Ascending aorta (tissue), 2 donors: ENCODE measurements around the gene CDCA4. TPM values are rescaled to one million over a fixed set of nuclear protein-coding genes. Genes with fewer than 3 reads are reported as not detected.

Source experiments
- DNase-seq, 2 donors: peaks; one replicate each; pipeline ENCODE4 v3.0.0-alpha.2; 2019; ENCODE audit warnings: low spot score in 2 of 2
- H3K27ac ChIP-seq, 2 donors: fragments of 200-600 bp; sonication (generic); one replicate each; pipeline ENCODE4 v1.5.1; 2016 to 2017; ENCODE audit warnings: mild to moderate bottlenecking in 1 of 2
- H3K27me3 ChIP-seq: fragments of 200-600 bp; sonication (generic); one replicate; pipeline ENCODE4 v1.5.1; 2017
- H3K36me3 ChIP-seq, 2 donors: fragments of 200-600 bp; sonication (generic); one replicate each; pipeline ENCODE4 v1.5.1; 2016
- H3K4me1 ChIP-seq, 2 donors: fragments of 200-600 bp; sonication (generic); one replicate each; pipeline ENCODE4 v1.5.1; 2016 to 2017; ENCODE audit warnings: mild to moderate bottlenecking in 1 of 2
- H3K4me3 ChIP-seq, 2 donors: fragments of 200-600 bp; sonication (generic); one replicate each; pipeline ENCODE4 v1.5.1; 2016 to 2017; ENCODE audit warnings: mild to moderate bottlenecking in 1 of 2
- H3K9me3 ChIP-seq, 2 donors: fragments of 200-600 bp; sonication (generic); one replicate each; pipeline ENCODE4 v1.5.1; 2016
- CTCF ChIP-seq, 3 experiments: fragments of 200-600 bp in 2 of 3; fragments of 450-650 bp in 1 of 3; sonication (generic) in 2 of 3; IDR thresholded peaks; one replicate each; pipeline ENCODE4 v1.5.1; 2016 to 2019; ENCODE audit warnings: antibody characterized with exemption in 3 of 3, mild to moderate bottlenecking in 1 of 3, moderate library complexity in 1 of 3
- intact Hi-C: fragments of 100-400 bp; cut with DNase I; formaldehyde crosslinking; loops from one replicate; pipeline ENCODE4 v1.15.1; 2023
- total RNA-seq: library from RNA; depleted of rRNA; stranded (reverse); fragments of >200 nt; gene quantifications from one replicate; pipeline ENCODE4 v1.1.0, GENCODE V29; 2016

The CDCA4 gene
- total RNA-seq, 1 donor from 2014 or later, result 2.3 TPM

- Histone ChIP-seq H3K4me1 (no peaks in the 10 kb centered on the region), H3K27me3 (no peaks in the 10 kb centered on the region), H3K36me3 (peaks cover 17 to 25% of the 10 kb centered on the region in 2 donors), H3K4me3 (no peak overlapping the region), H3K27ac (no peak overlapping the region), H3K9me3 (no peaks in the 10 kb centered on the region)
- intact Hi-C loops, result no loop called here
- DNase-seq, result no peak
- no peak for TF ChIP-seq CTCF (IDR thresholded peaks at IDR 0.05)
Measured at GRCh38 chr14:105005929-105006830, 14.7 kb downstream of the CDCA4 start.

GRCh38 chr14:105005329-105005928 is 15.5 kb downstream of the CDCA4 start:
- DNase-seq, result no peak
- peaks cover 13 to 17% of the 10 kb centered on the region in 2 donors for H3K36me3 ChIP-seq

GRCh38 chr14:104999361-104999760 is 21.5 kb downstream of the CDCA4 start:
- Histone ChIP-seq H3K4me3 (no peak overlapping the region), H3K27me3 (no peaks in the 10 kb centered on the region), H3K4me1 (no peaks in the 10 kb centered on the region), H3K36me3 (no peaks in the 10 kb centered on the region), H3K27ac (no peak overlapping the region), H3K9me3 (no peaks in the 10 kb centered on the region)
- intact Hi-C loops, result no loop called here
- no peak for DNase-seq
- no peak for TF ChIP-seq CTCF (IDR thresholded peaks at IDR 0.05)

More at GRCh38 chr14:105005329-105005928, 15.5 kb downstream of the CDCA4 start:
- Histone ChIP-seq H3K9me3 (no peaks in the 10 kb centered on the region), H3K27me3 (no peaks in the 10 kb centered on the region), H3K4me3 (no peak overlapping the region), H3K27ac (no peak overlapping the region), H3K4me1 (no peaks in the 10 kb centered on the region)
- intact Hi-C loops, result no loop called here
- TF ChIP-seq CTCF (IDR thresholded peaks at IDR 0.05), result no peak

GRCh38 chr14:104998801-104999200 is 22.1 kb downstream of the CDCA4 start:
- intact Hi-C loops, result no loop called here

GRCh38 chr14:104996483-104996882 is 24.4 kb downstream of the CDCA4 start:
- H3K27me3 ChIP-seq, result no peaks in the 10 kb centered on the region
- H3K9me3 ChIP-seq, result no peaks in the 10 kb centered on the region
- peaks cover 0 to 9% of the 10 kb centered on the region in 2 donors for H3K36me3 ChIP-seq
- no peak overlapping the region for H3K27ac ChIP-seq
- no peak for DNase-seq
- H3K4me1 ChIP-seq, result no peaks in the 10 kb centered on the region
- intact Hi-C loops, result no loop called here
- TF ChIP-seq CTCF (IDR thresholded peaks at IDR 0.05), result no peak
- H3K4me3 ChIP-seq, result no peak overlapping the region

More at GRCh38 chr14:104998801-104999200, 22.1 kb downstream of the CDCA4 start:
- no peaks in the 10 kb centered on the region for H3K4me1 ChIP-seq
- H3K4me3 ChIP-seq, result no peak overlapping the region
- no peak for TF ChIP-seq CTCF (IDR thresholded peaks at IDR 0.05)
- DNase-seq, result no peak
- no peaks in the 10 kb centered on the region for H3K36me3 ChIP-seq
- H3K27ac ChIP-seq, result no peak overlapping the region
- no peaks in the 10 kb centered on the region for H3K9me3 ChIP-seq
- H3K27me3 ChIP-seq, result no peaks in the 10 kb centered on the region
